ENCODE results near the gene BEX1. TPM values are rescaled to one million over a fixed set of nuclear protein-coding genes. Genes with fewer than 3 reads are reported as not detected.
"Not testable (repeated sequence)": the region's sequence is repeated elsewhere in the genome, so short reads cannot be mapped to it uniquely, and the experiment has no call there.

BEX1 gene
- 50.0 and 56.3 TPM in 2 replicates for total RNA-seq (2014; rRNA removed; shearing (Covaris generic))

DNA sequence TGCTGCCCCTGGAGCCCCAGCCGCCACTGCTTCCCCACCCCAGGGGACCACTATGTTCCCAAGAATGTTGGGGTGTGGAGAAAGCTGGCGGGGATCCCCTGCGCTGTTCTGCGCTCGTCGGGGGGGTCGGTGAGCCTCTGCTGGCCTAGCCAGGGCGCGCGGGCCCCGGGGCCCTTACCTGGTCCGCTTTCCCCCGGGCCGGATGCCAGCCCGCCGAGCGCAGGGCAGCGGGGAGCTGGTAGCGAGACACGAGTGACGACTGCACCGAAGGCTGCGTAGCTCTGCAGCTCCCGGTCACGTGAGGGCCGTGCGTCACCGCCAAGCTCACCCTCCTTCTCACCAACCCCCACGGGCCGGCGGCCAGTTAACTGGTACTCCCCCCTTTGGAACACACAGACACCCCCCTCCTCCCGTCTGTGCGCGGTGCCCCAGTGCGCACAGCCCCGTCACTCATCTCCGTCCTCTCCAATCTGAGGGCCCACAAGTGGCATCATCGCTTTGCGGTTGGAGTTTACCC is at the start of gene BEX1:
Gene BEX1 (minus strand): TSS at position 254 of the 517 bp plus-strand sequence. CDS start 897 bp downstream, outside the sequence.
- DNase-seq (ENCODE audit: low read depth), result peak; percentile 65

- not testable (repeated sequence) for DNase-seq (ENCODE audit: low read depth)
Observed at GRCh38 chrX:103109497-103109896, 45.5 kb upstream of the BEX1 start.

GRCh38 chrX:103107836-103108235 is 43.9 kb upstream of the BEX1 start:
- no peak for DNase-seq (ENCODE audit: low read depth)

GRCh38 chrX:103107227-103107737 is 43.3 kb upstream of the BEX1 start:
- not testable (repeated sequence) for DNase-seq (ENCODE audit: low read depth)

DNA sequence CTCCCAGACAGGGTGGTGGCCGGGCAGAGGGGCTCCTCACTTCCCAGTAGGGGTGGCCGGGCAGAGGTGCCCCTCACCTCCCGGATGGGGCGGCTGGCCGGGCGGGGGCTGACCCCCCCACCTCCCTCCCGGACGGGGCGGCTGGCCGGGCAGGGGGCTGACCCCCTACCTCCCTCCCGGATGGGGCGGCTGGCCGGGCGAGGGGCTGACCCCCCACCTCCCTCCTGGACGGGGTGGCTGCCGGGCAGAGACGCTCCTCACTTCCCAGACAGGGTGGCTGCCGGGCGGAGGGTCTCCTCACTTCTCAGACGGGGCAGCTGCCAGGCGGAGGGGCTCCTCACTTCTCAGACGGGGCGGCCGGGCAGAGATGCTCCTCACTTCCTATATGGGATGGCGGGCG is 40.4 kb upstream of the BEX1 start:
- DNase-seq (ENCODE audit: low read depth), result not testable (repeated sequence)

GRCh38 chrX:103103866-103104265 is 39.9 kb upstream of the BEX1 start:
- DNase-seq (ENCODE audit: low read depth), result not testable (repeated sequence)

DNA sequence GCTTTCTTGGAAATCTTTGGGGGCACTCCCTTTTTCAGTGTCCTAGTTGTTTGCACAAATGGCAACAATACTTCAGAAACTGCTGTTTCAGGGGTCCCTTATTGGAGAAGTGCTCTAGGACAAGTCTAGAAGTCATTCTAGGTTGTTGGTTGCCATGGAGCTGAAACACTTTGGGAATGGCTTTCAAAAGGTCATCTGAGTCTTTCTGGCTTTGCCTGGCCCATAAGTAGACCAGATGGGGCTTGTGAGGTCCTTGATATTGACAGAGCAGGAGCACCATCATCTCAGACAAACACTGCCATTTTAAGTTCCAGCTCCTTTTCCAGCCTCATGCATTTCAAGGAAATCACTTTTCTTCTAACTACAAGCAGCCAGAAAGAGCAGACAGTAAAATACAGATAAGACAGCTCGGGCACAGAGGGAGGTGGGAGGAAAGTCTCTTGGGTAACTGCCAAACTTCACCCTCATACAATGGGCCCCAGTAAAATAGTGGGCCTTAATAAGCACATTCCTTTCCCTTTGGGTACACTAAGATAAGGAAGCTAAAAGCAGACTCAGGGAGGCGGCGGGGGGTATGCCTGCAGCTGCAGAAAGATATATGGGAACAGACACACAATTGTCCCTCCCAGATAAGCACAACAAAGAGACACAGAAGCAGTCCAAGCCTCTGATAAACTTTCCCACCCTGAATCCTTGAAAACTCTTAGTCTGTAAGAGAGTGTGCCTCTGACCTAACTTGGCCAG is 37.5 kb upstream of the BEX1 start:
- peak; percentile 10 for DNase-seq (ENCODE audit: low read depth)

- no peak for DNase-seq (ENCODE audit: low read depth)
Observed at GRCh38 chrX:103100484-103100883, 36.5 kb upstream of the BEX1 start.

GRCh38 chrX:103099691-103100090 is 35.7 kb upstream of the BEX1 start:
- DNase-seq (ENCODE audit: low read depth), result no peak

DNA sequence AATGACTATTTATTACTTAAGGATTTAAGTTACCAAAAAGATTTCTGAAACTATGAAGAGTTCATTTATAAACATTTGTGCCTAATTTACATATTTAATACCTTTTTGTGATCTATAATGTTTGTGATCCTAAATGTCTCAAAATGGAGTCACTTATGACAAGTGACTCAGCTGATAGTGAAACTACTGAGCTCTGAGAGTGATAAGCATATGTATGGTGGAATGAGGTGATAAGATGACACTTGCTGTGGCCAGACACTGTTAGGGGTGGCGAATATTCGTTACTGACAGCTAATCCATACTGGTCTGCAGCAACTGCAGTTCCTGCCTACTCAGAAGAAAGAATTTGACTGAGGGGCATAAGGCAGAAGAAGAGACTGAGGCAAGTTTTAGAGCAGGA is 34.5 kb upstream of the BEX1 start:
- no peak for DNase-seq (ENCODE audit: low read depth)

GRCh38 chrX:103092942-103093341 is 29.0 kb upstream of the BEX1 start, which contains the start of gene NXF3:
Gene NXF3 (minus strand): TSS chrX:103093143. CDS start chrX:103093023, 120 bp downstream.
- DNase-seq (ENCODE audit: low read depth), result no peak

DNA sequence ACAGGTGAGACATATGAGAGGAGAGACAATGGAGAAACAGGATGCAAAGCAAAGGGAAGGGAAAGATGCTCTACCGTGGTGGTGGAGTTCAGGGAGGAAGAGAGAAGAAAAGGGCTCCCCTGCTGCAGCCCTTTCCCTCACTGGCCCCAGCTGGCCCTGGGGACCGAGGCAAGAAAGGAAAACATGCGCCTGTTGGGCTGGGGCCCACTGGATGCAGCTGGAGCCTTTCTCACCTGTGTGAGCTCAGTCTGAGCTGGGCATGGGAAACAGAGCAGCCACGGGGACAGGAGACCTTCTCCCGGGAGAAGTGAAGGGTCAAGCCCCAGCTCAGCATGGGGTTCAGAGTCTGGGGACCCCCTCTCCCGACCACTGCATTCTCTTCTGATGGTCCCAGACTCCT is 17.1 kb upstream of the BEX1 start:
- DNase-seq (ENCODE audit: low read depth), result no peak

DNA sequence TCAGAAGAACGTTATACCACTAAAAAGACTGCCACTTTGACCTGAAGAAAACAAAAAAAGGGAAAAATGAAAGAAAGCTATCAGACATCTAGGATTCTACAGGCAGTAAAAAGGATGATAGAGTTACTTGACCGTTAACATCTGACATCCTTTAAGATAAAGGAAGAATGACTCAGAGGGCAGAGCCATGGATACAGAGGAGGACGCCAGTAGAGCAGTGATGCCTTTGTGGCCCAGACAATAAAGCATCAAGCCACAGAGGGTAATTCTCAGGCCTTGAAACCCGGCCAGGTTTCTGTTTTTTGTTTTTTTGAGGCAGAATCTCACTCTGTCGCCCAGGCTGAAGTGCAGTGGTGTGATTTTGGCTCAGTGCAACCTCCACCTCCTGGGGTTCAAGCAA is 9.5 kb upstream of the BEX1 start:
- peak; percentile 63 for DNase-seq (ENCODE audit: low read depth)

GRCh38 chrX:103066606-103067005 is 2.6 kb upstream of the BEX1 start:
- DNase-seq (ENCODE audit: low read depth), result no peak

DNA sequence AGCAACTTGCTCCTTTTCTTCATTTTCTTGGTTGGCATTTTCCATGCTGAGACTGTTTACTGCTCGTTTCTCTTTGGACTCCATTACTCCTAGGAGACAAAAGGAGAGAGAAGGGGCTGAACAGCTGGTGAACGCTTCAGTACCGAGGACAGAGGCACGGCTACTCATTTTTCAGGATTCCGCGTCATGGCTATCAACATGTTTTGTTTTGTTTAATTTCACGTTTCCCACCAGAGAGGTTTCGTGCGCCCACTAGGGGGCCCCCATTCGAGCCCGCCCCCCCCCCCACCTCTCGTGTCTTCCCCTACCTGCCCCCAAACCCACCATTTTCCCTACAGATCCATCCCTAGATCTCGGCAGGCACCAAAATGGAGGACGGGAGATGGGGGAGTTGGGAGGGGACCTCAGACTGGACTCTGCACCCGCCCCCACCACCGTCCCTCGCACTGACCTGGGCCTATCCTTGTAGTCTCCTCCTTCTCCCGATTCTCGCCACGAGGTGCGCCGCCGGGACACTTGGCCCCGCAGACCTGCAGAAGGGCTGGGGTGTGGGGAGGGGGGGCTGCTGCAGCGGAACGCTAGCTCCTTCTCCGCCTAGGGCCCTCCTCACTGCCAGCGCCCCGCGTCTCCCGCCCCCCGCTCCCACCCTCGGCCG is 653 bp downstream of the BEX1 start:
- DNase-seq (ENCODE audit: low read depth), result peak; percentile 38

- no peak for DNase-seq (ENCODE audit: low read depth)
Observed at GRCh38 chrX:103061486-103061885, 2.5 kb downstream of the BEX1 start.

- no peak for DNase-seq (ENCODE audit: low read depth)
Observed at GRCh38 chrX:103056902-103057301, 7.1 kb downstream of the BEX1 start.

DNA sequence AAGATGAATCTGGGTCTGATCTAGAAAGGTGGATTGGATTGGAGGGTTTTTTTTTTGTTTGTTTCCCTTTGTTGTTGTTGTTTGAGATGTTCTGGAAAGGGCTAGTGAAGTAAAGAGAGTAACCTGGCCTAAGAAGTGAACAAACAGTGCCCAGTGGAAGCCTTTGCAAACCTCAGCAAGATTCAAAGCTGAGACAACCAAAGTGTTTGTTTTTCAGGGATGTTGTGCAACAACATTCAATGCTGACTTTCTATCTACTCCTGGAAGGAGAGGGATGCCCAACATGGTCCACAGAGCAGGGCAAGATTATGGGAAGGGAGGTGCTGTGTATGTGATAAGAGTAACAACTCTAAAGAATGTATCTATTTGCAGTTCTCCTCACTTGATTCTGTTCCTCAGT is 11.3 kb downstream of the BEX1 start:
- DNase-seq (ENCODE audit: low read depth), result no peak

DNA sequence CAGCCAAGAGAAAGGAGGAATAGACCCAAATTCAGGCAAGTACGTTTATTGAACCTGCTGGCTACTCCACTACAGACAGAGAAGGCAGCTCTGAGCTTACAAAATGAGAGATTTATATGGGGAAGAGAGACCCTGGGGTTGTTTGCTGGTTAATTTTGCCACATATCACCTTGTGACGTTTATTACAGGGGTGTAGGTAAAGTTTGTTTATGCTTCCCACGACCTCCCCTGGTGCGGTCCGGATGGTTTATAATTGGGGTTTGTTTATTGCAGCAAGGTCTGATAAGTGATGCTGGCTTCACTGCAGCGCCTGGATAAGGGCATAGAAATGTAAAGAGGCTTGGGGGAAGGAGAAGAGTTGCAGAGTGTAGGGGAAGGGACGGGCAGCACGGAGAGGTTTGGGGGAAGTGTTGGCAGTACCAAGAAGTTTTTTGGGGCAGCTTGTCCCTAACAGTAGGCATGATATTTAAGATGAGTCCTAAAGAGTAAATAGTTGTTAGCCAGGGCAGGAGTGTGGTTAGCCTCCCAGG is 12.6 kb downstream of the BEX1 start:
- DNase-seq (ENCODE audit: low read depth), result no peak

DNA sequence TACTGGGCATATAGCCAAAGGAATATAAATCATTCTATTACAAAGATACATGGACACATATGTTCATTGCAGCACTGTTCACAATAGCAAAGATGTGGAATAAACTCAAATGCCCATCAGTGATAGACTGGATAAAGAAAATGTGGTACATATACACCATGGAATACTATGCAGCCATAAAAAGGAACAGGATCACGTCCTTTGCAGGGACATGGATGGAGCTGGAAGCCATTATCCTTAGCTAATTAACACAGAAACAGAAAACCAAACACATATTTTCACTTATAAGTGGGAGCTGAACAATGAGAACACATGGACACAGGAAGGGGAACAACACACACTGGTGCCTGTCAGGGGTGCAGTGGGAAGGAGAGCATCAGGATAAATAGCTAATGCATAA is 30.6 kb downstream of the BEX1 start:
- DNase-seq (ENCODE audit: low read depth), result not testable (repeated sequence)

GRCh38 chrX:103017542-103017941 is 46.4 kb downstream of the BEX1 start:
- DNase-seq (ENCODE audit: low read depth), result peak; percentile 32

- DNase-seq (ENCODE audit: low read depth), result peak; percentile 38
Observed at GRCh38 chrX:103012945-103013344, 51.0 kb downstream of the BEX1 start.
